T-helper 1 cell treated with Interleukin-12 subunit alpha and Interleukin-12 subunit beta and Interleukin-4 antibody, amounts not matched to agents 30 ng/mL and 1 ng/mL, for 36 hours (primary cell): ENCODE data around the gene ZNRF1. TPM values are rescaled to one million over a fixed set of nuclear protein-coding genes. Genes with fewer than 3 reads are reported as not detected.

ENCODE experiments used
- intact Hi-C: fragments of 100-400 bp; cut with micrococcal nuclease; formaldehyde crosslinking; loops from one replicate; pipeline ENCODE4 v1.15.1; 2024
- total RNA-seq: library from RNA; stranded (reverse); gene quantifications from 2 replicates; pipeline ENCODE4 v1.2.3, GENCODE V29; 2022

ZNRF1 gene
- total RNA-seq, 1 donor from 2014 or later, result 49.0 TPM

DNA sequence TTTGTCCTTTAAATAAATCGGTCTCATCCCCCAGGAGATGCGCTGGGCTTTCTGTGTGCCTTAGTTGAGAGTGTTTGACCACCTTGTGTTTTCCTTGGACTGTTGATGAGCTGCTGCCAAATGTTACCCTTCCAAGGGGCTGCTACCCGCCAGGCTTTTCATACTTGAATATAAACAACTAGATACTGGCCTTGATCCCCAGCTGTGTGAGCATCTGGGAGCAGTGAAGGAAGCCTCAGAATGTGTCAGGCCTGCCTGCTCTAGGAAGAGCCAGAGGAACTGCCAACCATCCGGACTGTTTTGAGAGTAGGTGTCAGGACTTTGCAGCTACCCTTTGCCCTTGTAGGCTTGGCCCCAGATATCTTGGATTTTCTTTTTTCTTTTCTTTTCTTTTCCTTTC, 60.0 kb downstream of the ZNRF1 start:
- intact Hi-C loops, result no loop called here

DNA sequence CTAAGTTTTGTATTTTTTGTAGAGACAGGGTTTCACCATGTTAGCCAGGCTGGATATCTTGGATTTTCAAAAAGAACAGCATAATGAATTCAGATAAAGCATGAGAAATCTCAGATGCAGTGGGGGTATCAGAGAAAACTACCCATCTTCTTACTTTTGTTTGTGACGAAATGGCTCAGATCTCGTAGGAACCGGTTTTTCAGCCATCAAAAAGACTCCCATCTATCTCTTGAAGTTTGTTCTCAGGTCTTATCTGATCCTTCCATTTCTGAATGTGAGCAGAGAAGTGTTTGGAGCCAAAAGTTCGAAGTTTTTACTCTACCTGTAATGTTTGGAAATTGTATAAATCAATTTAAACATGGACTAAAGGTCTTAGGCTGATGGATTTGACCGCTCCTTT, 60.6 kb downstream of the ZNRF1 start:
- intact Hi-C loops, result no loop called here

DNA sequence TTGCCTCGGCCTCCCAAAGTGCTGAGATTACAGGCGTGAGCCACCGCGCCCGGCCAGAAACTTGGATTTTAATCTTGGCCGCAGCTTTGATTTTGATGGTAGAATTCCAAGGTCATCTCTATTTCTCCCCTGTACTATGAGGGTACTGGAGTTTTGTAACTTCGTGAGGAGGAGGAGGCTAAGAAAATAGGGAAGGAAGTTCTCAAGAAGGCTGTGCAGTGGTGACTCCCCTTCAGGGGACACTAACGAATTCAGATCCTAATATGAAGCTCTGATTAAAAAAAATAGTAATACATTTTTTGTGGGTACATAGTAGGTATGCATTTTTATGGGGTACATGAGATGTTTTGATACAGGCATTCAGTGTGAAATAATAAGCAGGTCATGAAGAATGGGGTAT, 61.9 kb downstream of the ZNRF1 start:
- intact Hi-C loops, result loop anchor here (5.0 kb wide), 1 partner anchor 37 kb away; no protein-coding TSS in a partner anchor

DNA sequence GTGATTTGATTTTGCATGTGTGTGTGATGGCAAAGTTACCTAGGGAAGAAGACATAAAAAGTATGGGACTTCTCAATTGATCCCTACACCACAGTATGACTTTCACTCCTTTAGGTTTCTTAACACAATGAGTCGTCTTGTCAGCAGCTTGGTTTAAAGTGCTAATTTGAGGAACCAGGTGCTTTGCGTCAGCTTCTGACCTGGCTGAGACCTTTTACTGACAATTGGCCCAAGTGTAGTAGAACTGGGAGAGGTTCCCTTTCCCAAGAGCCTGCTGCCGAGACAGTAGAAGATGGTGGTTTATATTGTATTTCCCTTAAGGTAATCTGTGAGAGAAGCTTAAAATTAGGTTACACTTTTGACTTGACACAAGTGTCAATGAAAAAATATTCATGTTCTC, 62.8 kb downstream of the ZNRF1 start:
- intact Hi-C loops, result loop anchor here (5.0 kb wide), 1 partner anchor 36 kb away; no protein-coding TSS in a partner anchor

DNA sequence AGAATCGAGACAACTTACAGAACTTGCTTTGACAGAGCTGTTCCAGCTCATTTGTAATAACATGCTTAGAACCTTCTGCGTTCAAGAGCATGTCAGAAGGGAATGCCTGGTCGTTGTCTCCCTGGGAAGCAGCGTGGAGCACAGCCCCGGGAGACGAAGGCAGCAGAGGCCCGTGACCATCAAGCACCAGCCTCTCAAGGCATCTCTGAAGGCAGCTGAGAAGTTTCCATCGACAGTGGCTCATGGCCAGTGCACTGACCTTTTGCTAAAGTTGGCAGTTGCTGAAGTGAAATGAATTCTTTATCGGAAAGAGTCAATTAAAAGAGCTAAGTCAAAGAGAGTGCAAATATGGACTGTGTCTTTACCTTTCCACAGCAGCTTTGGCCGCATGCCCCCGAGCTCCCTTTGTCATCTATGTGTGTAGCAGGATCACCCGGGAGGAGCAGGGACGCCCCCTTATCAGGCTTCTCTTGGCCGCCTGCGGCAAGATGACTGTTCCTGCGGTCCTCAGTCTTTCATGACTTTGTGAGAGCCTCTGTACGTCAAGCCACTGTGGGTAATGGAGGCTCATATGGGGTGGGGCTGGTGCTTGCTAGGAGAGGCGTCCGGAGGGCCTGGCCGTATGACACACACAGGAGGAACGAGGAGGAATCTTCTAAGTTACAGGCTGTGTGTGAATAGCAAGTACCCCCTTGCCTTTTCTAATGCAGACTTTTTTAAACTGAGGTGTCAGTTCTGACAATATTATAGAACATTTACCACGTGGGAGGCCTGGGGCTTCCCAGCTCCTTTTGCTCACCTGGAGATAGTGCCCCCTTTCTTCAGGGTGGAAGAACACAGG, 63.5 kb downstream of the ZNRF1 start:
- intact Hi-C loops, result loop anchor here (5.0 kb wide), 1 partner anchor 35 kb away; no protein-coding TSS in a partner anchor

DNA sequence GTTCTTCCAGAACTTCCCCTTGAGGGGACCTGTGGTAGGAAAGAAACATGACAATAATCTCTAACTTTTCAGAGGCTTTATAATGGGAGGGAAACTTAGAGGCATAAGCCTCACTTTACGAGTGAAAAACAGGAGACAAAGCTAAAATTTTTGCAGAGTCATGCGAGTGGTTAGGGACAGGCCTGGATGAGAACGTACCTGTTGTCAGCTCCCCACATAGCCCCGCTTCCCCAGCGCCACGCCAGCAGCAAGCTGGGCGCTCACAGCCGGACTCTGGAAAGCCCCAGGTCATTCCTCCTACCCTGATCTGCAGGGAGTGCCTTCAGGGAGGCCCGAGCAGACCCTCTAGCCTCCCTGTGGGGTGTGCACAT, 64.1 kb downstream of the ZNRF1 start:
- intact Hi-C loops, result loop anchor here (5.0 kb wide), 1 partner anchor 34 kb away; no protein-coding TSS in a partner anchor

DNA sequence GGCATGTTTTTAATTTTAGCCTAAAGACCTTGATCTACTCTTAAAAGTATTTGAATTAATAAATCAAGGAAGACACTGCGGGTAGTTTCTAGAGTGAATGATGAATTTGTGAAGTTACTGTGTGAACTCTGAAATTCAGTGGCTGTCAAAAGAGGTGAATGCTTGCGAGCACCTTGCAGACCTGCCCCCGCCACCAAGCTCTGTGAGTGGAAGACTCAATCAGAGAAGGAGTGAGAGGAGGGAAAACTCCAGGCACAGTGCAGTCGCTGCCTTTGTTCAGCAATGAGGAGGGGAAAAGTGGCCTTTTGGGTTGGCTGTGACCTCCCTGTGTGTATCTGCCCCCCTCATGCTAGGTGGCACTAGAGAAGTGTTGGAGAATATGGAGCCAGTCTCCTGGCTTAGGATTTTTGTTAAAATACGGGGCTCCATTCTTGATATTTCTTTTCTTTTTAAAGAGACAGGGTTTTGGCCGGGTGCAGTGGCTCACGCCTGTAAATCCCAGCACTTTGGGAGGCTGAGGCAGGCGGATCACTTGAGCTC, 64.8 kb downstream of the ZNRF1 start:
- intact Hi-C loops, result loop anchor here (2.0 to 5.0 kb wide), 4 partner anchors 15 to 63 kb away; no protein-coding TSS in a partner anchor

DNA sequence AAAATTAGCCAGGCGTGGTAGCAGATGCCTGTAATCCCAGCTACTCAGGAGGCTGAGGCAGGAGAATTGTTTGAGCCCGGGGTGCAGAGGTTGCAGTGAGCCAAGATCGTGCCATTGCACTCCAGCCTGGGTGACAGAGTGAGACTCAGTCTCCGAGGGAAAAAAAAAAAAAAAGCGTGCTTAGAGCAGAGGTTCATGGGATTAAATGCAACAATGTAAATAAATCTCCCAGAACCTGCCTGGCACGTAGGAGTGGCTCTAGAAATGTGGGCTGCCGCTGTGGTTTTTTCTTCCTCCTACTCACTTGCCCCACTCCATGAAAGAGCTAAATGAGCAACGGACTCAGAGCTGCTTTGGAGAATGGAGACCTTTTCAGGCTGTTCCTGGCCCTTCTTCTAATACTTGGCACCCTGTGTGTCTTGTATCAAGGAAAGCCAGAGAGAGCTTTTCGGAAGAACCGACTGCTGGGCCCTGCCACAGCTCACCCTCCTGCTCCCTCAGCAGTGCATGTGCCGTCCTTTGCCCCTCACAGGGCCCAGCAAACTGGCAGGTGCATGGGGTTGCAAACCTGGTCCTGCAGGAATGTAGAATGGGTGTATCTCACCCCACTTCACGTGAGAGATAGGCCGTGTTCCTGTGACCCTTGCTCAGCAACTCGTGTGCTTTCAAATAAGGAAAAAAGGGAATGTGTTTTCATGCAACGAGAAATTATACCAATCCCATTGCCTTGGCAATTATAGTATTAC, 65.8 kb downstream of the ZNRF1 start:
- intact Hi-C loops, result loop anchor here (1.0 to 5.0 kb wide), 5 partner anchors 14 to 64 kb away; no protein-coding TSS in a partner anchor

DNA sequence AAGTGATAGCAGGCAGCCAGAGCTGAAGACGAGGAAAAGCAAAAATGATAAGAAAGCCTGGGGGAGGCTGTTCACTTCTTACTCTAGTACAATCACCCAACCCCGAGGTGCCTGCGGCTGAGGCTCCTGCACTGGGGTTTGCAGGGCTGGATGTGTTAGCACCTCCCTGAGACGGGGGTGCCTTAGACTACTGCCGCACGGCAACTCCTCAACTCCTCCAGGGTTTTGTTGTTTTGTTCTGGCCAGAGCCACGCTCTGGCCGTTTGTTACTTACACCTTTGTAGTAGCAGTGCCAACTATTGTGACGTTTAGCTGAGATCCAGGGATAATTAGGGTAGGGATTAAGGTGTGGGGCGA, 66.3 kb downstream of the ZNRF1 start:
- intact Hi-C loops, result loop anchor here (1.0 to 2.0 kb wide), 4 partner anchors 14 to 64 kb away; no protein-coding TSS in a partner anchor

DNA sequence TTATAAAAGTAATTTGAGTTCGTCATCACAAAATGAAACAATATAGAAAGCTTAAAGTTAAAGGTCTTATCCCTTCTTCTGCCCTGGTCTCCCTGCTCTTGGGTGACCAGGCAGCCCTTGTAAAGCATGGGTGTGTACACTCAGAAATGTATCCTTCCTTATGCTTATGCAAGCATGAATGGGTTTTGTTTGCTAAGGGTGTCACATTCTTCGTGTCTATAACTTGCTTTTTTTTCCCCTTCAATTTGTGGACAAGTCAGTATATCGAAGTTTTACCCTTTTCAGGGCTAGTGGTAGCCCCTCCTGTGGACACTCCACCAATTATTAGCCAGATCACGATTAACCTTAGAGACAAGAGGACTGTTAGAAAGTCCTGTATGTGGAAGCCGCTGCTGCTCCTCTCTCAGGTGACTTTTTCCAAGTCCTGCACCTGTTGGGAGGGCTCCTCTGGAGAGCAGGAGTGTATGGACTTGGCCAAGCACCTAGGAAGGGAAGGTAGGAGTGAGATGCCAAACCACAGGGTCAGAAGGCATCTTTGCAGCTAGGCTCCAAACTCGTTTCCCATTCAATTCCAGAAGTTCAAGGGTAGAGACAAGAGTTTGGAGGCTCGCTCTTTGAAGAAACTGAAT, 66.8 kb downstream of the ZNRF1 start:
- intact Hi-C loops, result loop anchor here (1.0 to 2.0 kb wide), 4 partner anchors 13 to 65 kb away; no protein-coding TSS in a partner anchor

DNA sequence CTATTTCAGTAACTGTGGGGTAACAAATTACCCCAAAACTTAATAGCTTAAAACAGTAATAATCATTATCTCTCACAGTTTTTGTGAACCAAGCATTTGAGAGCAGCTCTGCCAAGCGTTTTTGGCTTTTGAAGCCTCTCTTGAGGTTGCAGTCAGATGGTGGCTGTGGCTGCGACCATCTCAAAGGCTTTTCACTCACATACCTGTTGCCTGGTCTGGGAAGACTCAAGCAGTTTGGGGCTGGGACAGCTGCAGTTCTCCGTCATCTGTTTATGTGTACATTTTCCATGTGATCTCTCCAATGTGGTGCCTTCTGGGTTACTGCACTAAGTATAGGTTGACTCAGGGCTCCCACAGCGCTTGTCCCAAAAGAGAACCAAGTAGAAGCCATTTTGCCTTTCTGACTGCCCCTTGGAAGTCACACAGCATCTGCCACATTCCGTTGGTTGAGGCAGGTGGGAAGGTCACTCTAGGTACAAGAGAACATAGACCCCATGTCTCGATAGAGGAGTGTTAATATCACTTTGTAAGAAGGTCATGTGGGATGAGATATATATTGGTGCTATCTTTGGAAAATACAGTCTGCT, 68.1 kb downstream of the ZNRF1 start:
- intact Hi-C loops, result no loop called here

DNA sequence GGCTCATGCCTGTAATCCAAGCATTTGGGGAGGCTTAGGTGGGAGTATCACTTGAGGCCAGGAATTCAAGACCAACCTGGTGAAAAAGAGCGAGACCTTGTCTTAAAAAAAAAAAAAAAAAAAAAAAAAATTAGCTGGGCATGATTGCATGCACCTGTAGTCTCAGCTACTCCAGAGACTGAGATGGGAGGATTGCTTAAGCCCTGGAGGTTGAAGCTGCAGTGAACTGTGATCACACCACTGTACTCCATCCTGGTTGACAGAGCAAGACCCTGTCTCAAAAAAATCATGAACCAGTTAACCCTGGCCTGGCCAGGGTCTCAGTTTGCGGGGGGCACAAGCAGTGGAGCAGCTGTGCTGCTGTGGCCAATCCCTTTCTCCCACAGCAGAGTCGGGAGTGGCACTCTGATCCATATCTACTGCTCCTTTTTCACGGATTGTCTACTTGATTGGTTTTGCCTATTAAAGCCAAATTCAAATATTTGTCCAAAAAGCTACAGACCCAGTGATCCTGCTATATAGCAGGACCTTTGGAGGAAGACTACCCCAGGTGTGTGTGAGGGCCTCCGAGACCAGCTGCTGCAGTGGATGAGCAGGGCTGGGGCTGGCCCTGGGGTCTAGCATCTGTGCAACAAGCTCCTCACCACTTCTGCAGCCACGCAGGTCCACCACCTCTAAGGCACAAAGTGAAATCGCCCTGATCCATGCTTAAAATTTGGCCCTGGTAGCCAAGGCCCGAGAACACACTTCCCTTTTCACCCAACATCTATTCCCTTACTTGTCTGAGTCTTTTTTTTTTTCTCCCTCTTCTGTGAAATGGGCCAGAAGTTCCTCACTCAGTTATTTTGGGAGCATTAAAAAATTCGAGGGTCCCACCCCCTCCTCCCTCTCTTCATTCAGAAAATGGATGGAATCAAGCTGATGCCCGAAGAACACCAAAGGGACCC, 69.5 kb downstream of the ZNRF1 start:
- intact Hi-C loops, result no loop called here

DNA sequence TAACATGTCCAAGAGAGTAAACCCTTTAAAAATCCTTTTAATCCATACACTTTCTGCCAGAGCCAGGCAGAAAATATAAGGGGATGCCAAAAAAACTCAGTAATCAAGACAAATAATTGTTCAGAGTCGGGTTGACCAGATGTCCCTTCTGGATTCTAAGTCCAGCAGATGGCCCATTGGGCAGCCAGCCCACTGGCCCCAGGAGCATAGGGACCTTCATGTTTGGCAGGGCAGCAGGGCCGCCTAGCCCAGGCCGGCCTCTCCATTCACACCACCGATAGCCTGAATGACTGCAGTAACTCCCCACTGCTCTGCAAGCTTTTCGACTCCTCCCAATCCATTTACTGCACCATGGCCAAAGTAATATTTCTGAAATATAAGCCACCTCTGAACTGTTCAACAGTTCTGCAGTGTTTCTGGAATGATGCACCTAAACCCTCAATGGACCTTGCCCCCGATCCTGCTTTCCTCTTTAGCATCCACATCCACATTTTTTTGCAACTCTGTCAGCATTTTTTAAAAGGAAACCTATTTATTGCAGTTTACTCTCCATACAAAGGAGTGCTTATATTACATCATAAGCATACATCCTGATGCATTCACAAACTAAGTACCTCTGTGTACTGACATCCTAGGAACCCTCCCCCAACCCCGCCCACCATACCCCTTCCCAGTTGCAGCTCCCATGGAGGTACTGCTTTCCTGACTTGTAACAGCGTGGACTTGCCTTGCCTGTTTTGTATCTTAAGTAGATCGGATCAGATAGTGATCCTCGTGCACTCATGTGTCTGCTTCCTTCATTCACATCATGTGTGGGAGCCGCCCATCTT, 71.4 kb downstream of the ZNRF1 start:
- intact Hi-C loops, result loop anchor here (10.0 kb wide), 1 partner anchor 575 kb away; the partner anchor contains the start of genes KARS1 and TERF2IP

DNA sequence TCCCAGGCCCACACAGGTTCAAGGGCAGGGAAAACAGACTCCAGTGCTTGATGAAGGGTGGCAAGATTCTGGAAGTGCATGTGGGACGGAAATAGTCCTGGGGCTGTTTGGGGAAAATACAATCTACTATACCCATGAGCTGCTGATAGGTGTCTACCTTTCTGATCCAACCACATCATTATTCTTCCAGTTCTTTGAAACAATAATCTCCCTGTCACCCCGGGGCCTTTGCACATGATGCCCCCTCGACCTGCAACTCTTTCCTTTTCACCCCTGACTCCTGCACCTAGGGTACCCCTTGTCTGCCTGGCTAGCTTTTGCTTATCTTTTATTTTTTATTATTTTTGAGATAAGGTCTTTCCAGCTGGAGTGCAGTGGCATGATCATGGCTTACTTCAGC, 72.8 kb downstream of the ZNRF1 start:
- intact Hi-C loops, result loop anchor here (10.0 kb wide), 1 partner anchor 573 kb away; the partner anchor contains the start of genes KARS1 and TERF2IP

DNA sequence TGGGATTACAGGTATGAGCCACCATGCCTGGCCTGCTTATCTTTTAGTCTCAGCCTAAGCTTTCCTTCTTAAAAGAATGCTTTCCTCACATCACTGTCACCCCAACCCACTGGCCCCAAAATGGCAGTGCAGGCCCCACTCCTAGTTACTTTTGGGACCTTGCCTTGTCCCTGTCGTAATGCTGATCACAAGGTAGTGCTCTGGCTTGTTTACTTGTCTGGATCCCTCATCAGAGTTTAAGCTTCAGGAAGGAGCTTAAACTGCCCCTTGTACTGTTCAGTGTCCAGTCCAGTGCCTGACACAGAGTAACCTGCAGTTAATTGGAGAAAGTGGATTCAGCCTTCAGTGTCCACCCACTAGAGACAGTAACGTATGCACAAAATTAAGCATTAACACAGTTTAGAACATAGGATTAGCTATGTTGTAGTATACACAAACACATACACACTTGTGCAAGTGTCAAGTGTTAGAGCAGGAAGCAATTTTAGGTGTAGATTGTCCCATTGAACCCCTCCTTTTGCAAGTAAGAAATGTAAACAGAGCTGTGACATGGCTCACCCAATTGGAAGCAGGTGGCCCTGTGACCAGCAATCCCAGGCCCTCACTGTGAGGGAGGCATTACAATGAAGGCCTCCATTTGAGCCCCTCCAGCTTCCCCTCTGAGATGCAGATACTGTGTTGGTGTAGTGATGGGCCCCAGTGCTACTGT, 73.6 kb downstream of the ZNRF1 start:
- intact Hi-C loops, result loop anchor here (10.0 kb wide), 1 partner anchor 572 kb away; the partner anchor contains the start of genes KARS1 and TERF2IP

DNA sequence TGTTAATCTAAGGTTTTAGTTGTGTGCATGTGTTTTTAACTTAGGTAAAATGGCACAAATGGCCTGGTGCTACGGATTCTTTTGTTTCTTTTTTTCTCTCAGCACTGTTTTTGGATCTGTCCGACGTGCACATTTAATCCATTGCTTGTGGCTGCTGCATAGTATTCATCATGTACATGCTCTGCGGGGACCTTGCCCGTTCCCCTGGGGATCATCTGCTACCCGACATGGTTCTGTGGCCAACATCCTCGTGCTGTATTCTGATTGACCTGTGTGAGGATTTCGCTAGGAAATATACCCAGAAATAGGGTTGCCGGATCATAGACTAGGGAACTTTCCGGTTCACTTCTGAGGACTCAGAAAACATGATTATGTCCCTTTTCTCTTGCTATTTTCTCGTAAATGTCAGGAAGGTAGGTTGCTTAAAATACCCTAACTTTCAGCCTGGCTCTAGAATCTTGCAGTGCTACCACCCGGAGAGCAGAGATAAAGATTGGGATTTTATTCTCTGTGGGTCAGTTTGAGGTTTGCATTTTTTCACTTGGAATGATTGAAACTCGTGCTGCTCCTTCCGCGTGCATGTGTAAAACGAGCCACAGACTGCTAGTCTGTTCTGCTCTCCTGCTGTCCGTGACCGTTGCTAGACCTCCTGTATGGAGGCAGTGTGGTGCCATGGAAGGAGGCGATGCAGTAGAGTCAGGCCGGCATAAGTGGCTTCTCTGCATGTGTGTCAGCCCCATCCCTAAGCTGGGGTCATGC, 74.9 kb downstream of the ZNRF1 start:
- intact Hi-C loops, result loop anchor here (2.0 to 10.0 kb wide), 2 partner anchors 75 to 571 kb away; partner anchors contain the start of genes KARS1, TERF2IP and ZFP1

DNA sequence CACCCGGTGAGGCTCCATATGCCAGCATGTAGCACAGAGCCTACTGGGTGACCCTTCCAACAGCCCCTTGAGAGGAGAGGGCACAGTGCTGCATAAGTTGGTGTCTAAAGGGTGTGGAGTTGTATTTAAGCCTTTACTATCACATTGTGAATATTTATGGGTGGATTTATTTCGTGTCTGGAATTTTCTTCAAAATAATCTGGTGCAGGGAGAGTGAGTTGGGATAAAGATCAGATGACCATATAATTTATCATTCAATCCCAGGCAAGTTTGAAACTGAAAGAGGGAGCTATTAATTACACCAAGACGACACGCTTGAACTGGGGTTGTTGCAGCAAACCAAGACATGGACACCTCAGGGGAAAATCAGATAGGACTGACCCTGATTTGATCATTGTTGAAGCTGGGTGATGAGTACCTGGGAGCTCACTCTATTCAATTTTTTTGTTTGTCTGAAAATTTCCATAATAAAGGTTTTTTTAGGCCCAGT, 75.5 kb downstream of the ZNRF1 start:
- intact Hi-C loops, result loop anchor here (2.0 to 10.0 kb wide), 2 partner anchors 74 to 570 kb away; partner anchors contain the start of genes KARS1, TERF2IP and ZFP1
